H1 (cell line): ENCODE measurements around the gene ZMIZ1.

Experiments
- ATF2 ChIP-seq: IDR thresholded peaks from 2 replicates; pipeline ENCODE4 v1.6.1; 2012; ENCODE audit warnings: low read length, inconsistent platforms
- CHD2 ChIP-seq: IDR thresholded peaks from 2 replicates; pipeline ENCODE4 v1.6.1; 2012; ENCODE audit warnings: low read length, improper control_type of control experiment
- CREB1 ChIP-seq: IDR thresholded peaks from 2 replicates; pipeline ENCODE4 v1.6.1; 2012; ENCODE audit warnings: inconsistent platforms
- EGR1 ChIP-seq: IDR thresholded peaks from 2 replicates; pipeline ENCODE4 v1.6.1; 2011; ENCODE audit warnings: low read depth, low read length, borderline replicate concordance
- EP300 ChIP-seq, 2 experiments: IDR thresholded peaks; 1 replicate in 1 of 2; 2 replicates in 1 of 2; pipeline ENCODE4 v1.6.1; 2011 to 2012; ENCODE audit warnings: low read depth in 2 of 2, low read length in 2 of 2, mild to moderate bottlenecking in 2 of 2, borderline replicate concordance in 1 of 2, inconsistent platforms in 1 of 2, moderate library complexity in 1 of 2
- EZH2 ChIP-seq: fragments of 200-600 bp; sonication (generic); IDR thresholded peaks from 2 replicates; pipeline ENCODE4 v1.7.1; 2012; ENCODE audit warnings: low read depth, mild to moderate bottlenecking, moderate library complexity, low read length, inconsistent platforms; ENCODE audit not compliant: severe bottlenecking
- HDAC2 ChIP-seq, 2 experiments: fragments of 300-600 bp in 1 of 2; sonication (generic) in 1 of 2; IDR thresholded peaks; 2 replicates each; pipeline ENCODE4 v1.6.1; 2011 to 2012; ENCODE audit warnings: low read depth in 2 of 2, low read length in 2 of 2, mild to moderate bottlenecking in 2 of 2, moderate library complexity in 2 of 2, borderline replicate concordance in 1 of 2, inconsistent platforms in 1 of 2
- PHF8 ChIP-seq: fragments of 200-600 bp; sonication (generic); conservative IDR thresholded peaks from 2 replicates; pipeline ENCODE4 v1.7.1; 2012; ENCODE audit warnings: low read depth, mild to moderate bottlenecking, inconsistent platforms, low read length, moderate library complexity
- RXRA ChIP-seq: IDR thresholded peaks from 2 replicates; pipeline ENCODE4 v1.6.1; 2011; ENCODE audit warnings: low read depth, mild to moderate bottlenecking, low read length, moderate library complexity; ENCODE audit not compliant: insufficient read depth
- TAF7 ChIP-seq: optimal IDR thresholded peaks from 2 replicates; pipeline ENCODE3; 2011; ENCODE audit warnings: low read depth, mild to moderate bottlenecking, inconsistent platforms, low read length, moderate library complexity, borderline replicate concordance
- TCF12 ChIP-seq: IDR thresholded peaks from 2 replicates; pipeline ENCODE4 v1.6.1; 2011; ENCODE audit warnings: low read depth, mild to moderate bottlenecking, low read length
- TF ChIP-seq, protein P1 (sequence below), 3 experiments: IDR thresholded peaks; 1 replicate in 2 of 3; 2 replicates in 1 of 3; pipeline versions ENCODE4 v1.5.1 to v1.6.1; 2011; ENCODE audit warnings: low read length in 3 of 3, mild to moderate bottlenecking in 3 of 3, inconsistent platforms in 2 of 3, low read depth in 1 of 3, moderate library complexity in 1 of 3; ENCODE audit not compliant: insufficient read depth in 1 of 3; ENCODE audit errors: control extremely low read depth in 1 of 3

- no peak for TF ChIP-seq HDAC2 (IDR thresholded peaks at IDR 0.05; ENCODE audit: borderline replicate concordance in 1 of 2, low read depth in 2 of 2, low read length in 2 of 2)
- TF ChIP-seq, protein P1, sequence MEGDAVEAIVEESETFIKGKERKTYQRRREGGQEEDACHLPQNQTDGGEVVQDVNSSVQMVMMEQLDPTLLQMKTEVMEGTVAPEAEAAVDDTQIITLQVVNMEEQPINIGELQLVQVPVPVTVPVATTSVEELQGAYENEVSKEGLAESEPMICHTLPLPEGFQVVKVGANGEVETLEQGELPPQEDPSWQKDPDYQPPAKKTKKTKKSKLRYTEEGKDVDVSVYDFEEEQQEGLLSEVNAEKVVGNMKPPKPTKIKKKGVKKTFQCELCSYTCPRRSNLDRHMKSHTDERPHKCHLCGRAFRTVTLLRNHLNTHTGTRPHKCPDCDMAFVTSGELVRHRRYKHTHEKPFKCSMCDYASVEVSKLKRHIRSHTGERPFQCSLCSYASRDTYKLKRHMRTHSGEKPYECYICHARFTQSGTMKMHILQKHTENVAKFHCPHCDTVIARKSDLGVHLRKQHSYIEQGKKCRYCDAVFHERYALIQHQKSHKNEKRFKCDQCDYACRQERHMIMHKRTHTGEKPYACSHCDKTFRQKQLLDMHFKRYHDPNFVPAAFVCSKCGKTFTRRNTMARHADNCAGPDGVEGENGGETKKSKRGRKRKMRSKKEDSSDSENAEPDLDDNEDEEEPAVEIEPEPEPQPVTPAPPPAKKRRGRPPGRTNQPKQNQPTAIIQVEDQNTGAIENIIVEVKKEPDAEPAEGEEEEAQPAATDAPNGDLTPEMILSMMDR (IDR thresholded peaks at IDR 0.05; ENCODE audit: control extremely low read depth in 1 of 3, insufficient read depth in 1 of 3, low read depth in 1 of 3, low read length in 3 of 3) = no peak
- no peak for TF ChIP-seq EGR1
- no peak for TF ChIP-seq EP300 (IDR thresholded peaks at IDR 0.05; ENCODE audit: borderline replicate concordance in 1 of 2, low read depth in 2 of 2, low read length in 2 of 2)
- TF ChIP-seq TCF12 = no peak
- no peak for TF ChIP-seq ATF2
- no peak for TF ChIP-seq PHF8
- TF ChIP-seq CHD2 = no peak
- TF ChIP-seq EZH2 = no peak
- TF ChIP-seq TAF7 = no peak
- no peak for TF ChIP-seq RXRA
- no peak for TF ChIP-seq CREB1
These were observed 125.1 kb downstream of the ZMIZ1 start for GRCh38 chr10:79193694-79194382.
